ENCODE data around the gene NRG2.

Gene NRG2

DNA sequence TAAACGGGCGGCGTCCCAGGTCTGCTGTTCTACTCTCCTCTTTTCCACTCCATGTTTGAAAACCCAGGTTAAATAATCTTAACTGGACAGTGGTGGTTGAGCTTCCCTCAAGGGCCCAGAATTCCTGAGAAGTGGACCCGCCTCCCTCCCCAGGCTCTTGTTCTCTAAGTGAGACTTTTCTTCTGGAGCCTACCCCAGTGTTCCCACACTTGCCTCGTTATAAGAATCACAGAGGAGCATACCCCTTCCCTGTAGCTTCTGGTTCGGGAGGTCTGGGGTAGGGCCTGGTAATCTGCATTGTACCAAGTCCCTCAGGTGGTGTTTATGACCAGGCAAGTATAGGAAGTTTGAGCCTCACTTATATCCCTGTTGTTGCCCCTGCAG is 235.5 kb downstream of the NRG2 start:
- H3K36me3 ChIP-seq: no peaks in the 10 kb centered on the region
- no peak overlapping the region for H3K27ac ChIP-seq
- DNase-seq: no peak
- no peaks in the 10 kb centered on the region for H3K9me3 ChIP-seq (ENCODE audit: severe bottlenecking)
- TF ChIP-seq, protein P1, sequence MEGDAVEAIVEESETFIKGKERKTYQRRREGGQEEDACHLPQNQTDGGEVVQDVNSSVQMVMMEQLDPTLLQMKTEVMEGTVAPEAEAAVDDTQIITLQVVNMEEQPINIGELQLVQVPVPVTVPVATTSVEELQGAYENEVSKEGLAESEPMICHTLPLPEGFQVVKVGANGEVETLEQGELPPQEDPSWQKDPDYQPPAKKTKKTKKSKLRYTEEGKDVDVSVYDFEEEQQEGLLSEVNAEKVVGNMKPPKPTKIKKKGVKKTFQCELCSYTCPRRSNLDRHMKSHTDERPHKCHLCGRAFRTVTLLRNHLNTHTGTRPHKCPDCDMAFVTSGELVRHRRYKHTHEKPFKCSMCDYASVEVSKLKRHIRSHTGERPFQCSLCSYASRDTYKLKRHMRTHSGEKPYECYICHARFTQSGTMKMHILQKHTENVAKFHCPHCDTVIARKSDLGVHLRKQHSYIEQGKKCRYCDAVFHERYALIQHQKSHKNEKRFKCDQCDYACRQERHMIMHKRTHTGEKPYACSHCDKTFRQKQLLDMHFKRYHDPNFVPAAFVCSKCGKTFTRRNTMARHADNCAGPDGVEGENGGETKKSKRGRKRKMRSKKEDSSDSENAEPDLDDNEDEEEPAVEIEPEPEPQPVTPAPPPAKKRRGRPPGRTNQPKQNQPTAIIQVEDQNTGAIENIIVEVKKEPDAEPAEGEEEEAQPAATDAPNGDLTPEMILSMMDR (IDR thresholded peaks at IDR 0.05; ENCODE audit: low read depth, low read length): no peak
- H3K4me3 ChIP-seq (ENCODE audit: low read depth, low read length): no peak overlapping the region
- H3K27me3 ChIP-seq (ENCODE audit: insufficient read depth, low read depth, severe bottlenecking): no peaks in the 10 kb centered on the region

DNA sequence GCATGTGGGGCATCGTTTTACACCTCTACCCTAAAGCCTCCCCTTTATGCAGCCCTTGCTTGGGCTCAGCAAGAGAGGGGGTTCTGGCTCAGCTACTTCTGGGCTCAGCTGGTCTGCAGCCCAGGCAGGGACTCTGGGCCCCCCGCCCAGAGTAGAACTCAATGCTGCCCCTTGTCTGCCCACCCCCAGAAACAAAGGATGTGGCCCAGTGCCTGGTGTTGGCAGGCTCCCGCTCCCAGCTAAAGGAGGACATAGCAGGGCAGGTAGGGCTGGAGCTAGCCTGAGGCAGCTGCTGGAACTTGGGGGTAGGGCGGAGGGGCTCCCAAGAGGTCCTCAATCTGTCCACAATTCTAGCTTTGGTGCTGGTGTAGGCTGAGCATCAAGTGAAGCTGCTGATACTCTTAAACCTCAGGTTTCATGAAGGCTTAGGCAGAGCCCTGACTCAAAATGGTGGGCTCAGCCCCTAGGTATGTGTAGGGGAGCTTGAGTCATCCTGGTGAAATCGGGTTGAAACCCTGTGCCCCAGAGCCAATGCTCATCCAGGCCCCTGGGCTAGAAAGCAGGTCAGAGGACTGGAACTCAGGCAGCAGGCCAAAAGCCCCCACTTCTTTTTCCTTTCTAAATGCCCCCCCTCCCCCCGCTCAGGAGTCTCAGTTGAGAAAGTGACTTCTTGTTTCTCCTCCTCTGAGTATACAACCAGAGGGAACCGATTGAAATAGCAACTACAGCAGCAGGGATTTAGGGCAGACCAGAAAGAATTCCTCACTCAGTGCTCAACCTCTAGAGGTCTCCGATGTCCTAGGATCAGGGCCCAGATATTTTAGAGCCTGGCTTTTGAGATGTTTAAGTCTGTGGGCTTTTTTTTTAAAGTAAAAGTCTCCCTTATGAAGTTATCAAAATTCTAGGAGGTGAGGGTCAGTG is 236.1 kb downstream of the NRG2 start:
- no peaks in the 10 kb centered on the region for H3K36me3 ChIP-seq
- no peak overlapping the region for H3K4me3 ChIP-seq (ENCODE audit: low read depth, low read length)
- no peaks in the 10 kb centered on the region for H3K27me3 ChIP-seq (ENCODE audit: insufficient read depth, low read depth, severe bottlenecking)
- no peak overlapping the region for H3K27ac ChIP-seq
- TF ChIP-seq, protein P1 (IDR thresholded peaks at IDR 0.05; ENCODE audit: low read depth, low read length): no peak
- no peak for DNase-seq
- H3K9me3 ChIP-seq (ENCODE audit: severe bottlenecking): no peaks in the 10 kb centered on the region

DNA sequence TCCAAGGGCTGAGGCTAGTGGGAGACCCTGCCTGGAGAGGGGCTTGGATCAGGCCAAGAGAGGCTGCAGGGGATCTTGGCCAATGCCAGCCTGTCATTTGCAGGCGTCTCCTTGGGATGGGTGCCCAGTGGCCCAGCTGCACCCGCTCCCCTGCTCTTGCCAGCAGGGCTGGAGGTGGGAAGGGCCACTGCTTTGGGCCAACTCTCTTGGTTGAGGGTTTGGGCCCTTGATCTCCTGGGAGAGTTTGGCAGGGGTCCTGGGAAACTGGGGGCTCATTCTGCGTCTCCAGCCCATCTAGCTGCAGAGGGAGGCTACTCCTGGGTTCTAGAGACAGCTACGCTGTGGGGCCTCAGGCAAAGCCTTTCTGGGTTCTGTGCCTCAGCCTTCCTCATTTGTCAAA is 237.0 kb downstream of the NRG2 start:
- Histone ChIP-seq H3K27me3 (ENCODE audit: insufficient read depth, low read depth, severe bottlenecking) (no peaks in the 10 kb centered on the region), H3K27ac (no peak overlapping the region), H3K4me3 (ENCODE audit: low read depth, low read length) (no peak overlapping the region), H3K36me3 (no peaks in the 10 kb centered on the region), H3K9me3 (ENCODE audit: severe bottlenecking) (no peaks in the 10 kb centered on the region)
- DNase-seq: no peak
- TF ChIP-seq, protein P1 (IDR thresholded peaks at IDR 0.05; ENCODE audit: low read depth, low read length): no peak

DNA sequence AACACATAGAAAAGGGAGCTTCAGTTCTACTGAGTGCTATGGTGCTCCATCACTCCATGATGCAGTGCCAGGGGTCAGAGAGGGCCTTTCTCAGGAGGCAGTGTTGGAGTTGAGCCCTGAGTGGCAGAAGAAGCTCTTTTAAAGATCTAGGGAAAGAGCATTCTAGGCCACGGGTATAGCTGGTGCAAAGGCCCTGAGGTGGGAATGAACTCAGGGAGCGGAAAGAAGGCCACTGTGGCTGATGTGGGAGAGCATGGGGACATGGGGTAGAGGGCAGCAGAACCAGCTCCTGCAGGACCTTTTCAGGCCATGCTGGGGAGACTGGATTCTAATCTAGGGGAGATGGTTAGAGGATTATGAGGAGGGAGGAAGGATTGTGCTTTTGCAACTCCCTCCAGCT is 237.6 kb downstream of the NRG2 start:
- Histone ChIP-seq H3K4me3 (ENCODE audit: low read depth, low read length) (no peak overlapping the region), H3K27ac (no peak overlapping the region), H3K27me3 (ENCODE audit: insufficient read depth, low read depth, severe bottlenecking) (no peaks in the 10 kb centered on the region), H3K36me3 (no peaks in the 10 kb centered on the region), H3K9me3 (ENCODE audit: severe bottlenecking) (no peaks in the 10 kb centered on the region)
- DNase-seq: no peak
- TF ChIP-seq, protein P1 (IDR thresholded peaks at IDR 0.05; ENCODE audit: low read depth, low read length): no peak

DNA sequence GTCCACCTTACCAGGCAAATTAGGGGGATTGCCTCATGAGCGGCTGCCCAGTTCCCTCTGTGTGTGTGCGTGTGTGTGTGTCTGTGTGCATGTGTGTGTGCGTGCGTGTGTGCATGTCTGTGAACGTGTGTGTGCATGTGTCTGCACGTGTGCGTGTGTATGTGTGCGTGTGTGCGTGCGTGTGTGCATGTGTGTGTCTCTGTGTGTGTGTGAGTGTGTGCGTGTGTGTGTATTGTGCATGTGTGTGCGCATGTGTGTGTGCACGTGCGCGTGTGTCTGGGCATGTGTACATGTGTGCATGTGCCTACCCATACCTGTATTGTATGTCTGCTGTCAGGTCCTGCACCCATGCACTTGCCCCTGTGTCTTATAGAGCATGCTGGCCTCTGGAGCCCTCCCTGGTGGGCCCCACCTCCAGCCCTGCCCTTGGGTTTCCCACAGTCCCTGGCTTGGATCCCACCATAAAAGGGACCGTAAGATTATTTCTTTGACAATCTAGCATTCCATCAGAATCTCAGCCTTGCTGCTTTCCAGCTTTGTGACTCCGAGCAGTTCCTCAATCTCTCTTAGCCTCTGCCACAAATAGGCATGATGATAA is 238.2 kb downstream of the NRG2 start:
- H3K36me3 ChIP-seq: no peaks in the 10 kb centered on the region
- TF ChIP-seq, protein P1 (IDR thresholded peaks at IDR 0.05; ENCODE audit: low read depth, low read length): no peak

More for the DNA sequence above, 238.2 kb downstream of the NRG2 start:
- no peak for DNase-seq
- no peaks in the 10 kb centered on the region for H3K27me3 ChIP-seq (ENCODE audit: insufficient read depth, low read depth, severe bottlenecking)
- H3K4me3 ChIP-seq (ENCODE audit: low read depth, low read length): no peak overlapping the region
- H3K9me3 ChIP-seq (ENCODE audit: severe bottlenecking): no peaks in the 10 kb centered on the region
- no peak overlapping the region for H3K27ac ChIP-seq

Measured in WERI-Rb-1 (cell line).